Ovary (tissue), 9 donors: ENCODE data around the gene LETM1. TPM values are rescaled to one million over a fixed set of nuclear protein-coding genes. Genes with fewer than 3 reads are reported as not detected.

ENCODE experiments used
- DNase-seq, 5 donors: peaks; one replicate each; pipeline ENCODE4 v3.0.0-alpha.2; 2019 to 2020
- H3K27ac ChIP-seq, 2 donors: fragments of 200-600 bp; one replicate each; pipeline versions ENCODE4 v1.5.1 to v1.8.0; 2019 to 2022
- H3K27me3 ChIP-seq: fragments of 200-600 bp; one replicate; pipeline ENCODE4 v1.8.0; 2022
- H3K36me3 ChIP-seq: fragments of 200-600 bp; sonication (generic); one replicate; pipeline ENCODE4 v1.5.1; 2019
- H3K4me1 ChIP-seq: one replicate; pipeline ENCODE4 v1.8.1; 2013; ENCODE audit warnings: mild to moderate bottlenecking, moderate library complexity; ENCODE audit not compliant: insufficient read depth
- H3K4me3 ChIP-seq: fragments of 200-600 bp; sonication (generic); one replicate; pipeline ENCODE4 v1.5.1; 2017
- H3K9me3 ChIP-seq, 2 donors: fragments of 200-600 bp in 1 of 2; sonication (generic) in 1 of 2; one replicate each; pipeline versions ENCODE4 v1.5.1 to v1.8.1; 2013 to 2019; ENCODE audit warnings: mild to moderate bottlenecking in 1 of 2, moderate library complexity in 1 of 2
- CTCF ChIP-seq, 3 donors: fragments of 450-650 bp in 2 of 3; fragments of 200-600 bp in 1 of 3; IDR thresholded peaks; one replicate each; pipeline versions ENCODE4 v1.5.1 to v1.8.0; 2016 to 2022; ENCODE audit warnings: antibody characterized with exemption in 3 of 3, mild to moderate bottlenecking in 1 of 3
- EP300 ChIP-seq: sonication (generic); formaldehyde crosslinking; IDR thresholded peaks from one replicate; pipeline ENCODE4 v1.6.1; 2017; ENCODE audit warnings: antibody characterized with exemption
- POLR2A ChIP-seq: fragments of 450-650 bp; IDR thresholded peaks from one replicate; pipeline ENCODE4 v1.6.1; 2017; ENCODE audit warnings: antibody characterized with exemption, mild to moderate bottlenecking, moderate library complexity
- WGBS, 3 donors: extraction: QIAGEN DNeasy Blood & Tissue Kit in 1 of 3; methylation state at CpG; one replicate each; pipeline versions ENCODE4 v1.1.5 to v1.1.7; 2013 to 2017; 5-methylcytosine and 5-hydroxymethylcytosine counted together
- intact Hi-C, 4 donors: fragments of 100-400 bp; cut with DNase I; formaldehyde crosslinking; loops; one replicate each; pipeline versions ENCODE4 v1.11.0 to v1.15.1; 2022 to 2023
- polyA plus RNA-seq, 2 donors: library from polyadenylated mRNA; stranded (reverse); fragments of 200-250 nt in 1 of 2; fragments of 350-450 nt in 1 of 2; fragmentation: Illumina TruSeq in 1 of 2; extraction: RNeasy Lipid Tissue Mini Kit (QIAGEN cat#74804) in 1 of 2; gene quantifications; one replicate each; pipeline ENCODE4 v1.2.3, GENCODE V29; 2013 to 2014
- total RNA-seq, 7 donors: library from RNA; depleted of rRNA in 2 of 7; stranded (reverse); fragments of >200 nt in 2 of 7; fragmentation: NEBNext Ultra II Directional in 3 of 7; extraction: Animal tissue kit (Norgen Biotek cat#: 25700) in 3 of 7; gene quantifications; one replicate each; pipeline versions ENCODE4 v1.1.0 to v1.2.4, GENCODE V29; 2016 to 2023
- donor health status: DM: no; HTN: no; CAD: no; lungs with moderate emphysema.
- donor health status: DM: no; HTN: no; CAD: no.
- donor health status: Bipolar disorder and iron deficiency.
- donor health status: DM: yes; HTN: yes; CAD: no.
- donor health status: DM: no; HTN: no; CAD: no.
- donor health status: DM: yes; HTN: yes; CAD: no.

Gene LETM1
- total and polyA plus RNA-seq, 9 donors: 9.3 to 43.6 (median 30.5) TPM

GRCh38 chr4:1813915-1814314 lies 42.0 kb downstream of the LETM1 start:
- no peak overlapping the region for H3K27ac ChIP-seq
- no peak overlapping the region for H3K4me3 ChIP-seq
- intact Hi-C loops: no loop called here
- WGBS, 3 donors: 66 to 69% (median 69%) methylated on average over 9 of the region's 9 CpGs
- TF ChIP-seq CTCF (IDR thresholded peaks at IDR 0.05): no peak
- no peak for TF ChIP-seq POLR2A
- no peak for TF ChIP-seq EP300
- H3K27me3 ChIP-seq: no peaks in the 10 kb centered on the region
- H3K36me3 ChIP-seq: no peaks in the 10 kb centered on the region
- no peaks in the 10 kb centered on the region for H3K4me1 ChIP-seq
- DNase-seq: no peak
- no peaks in the 10 kb centered on the region for H3K9me3 ChIP-seq

- WGBS, 3 donors: 71 to 82% (median 72%) methylated on average over 9 of the region's 9 CpGs
- Histone ChIP-seq H3K9me3 (no peaks in the 10 kb centered on the region), H3K27me3 (no peaks in the 10 kb centered on the region), H3K36me3 (no peaks in the 10 kb centered on the region), H3K4me1 (no peaks in the 10 kb centered on the region), H3K4me3 (no peak overlapping the region), H3K27ac (no peak overlapping the region)
- intact Hi-C loops: no loop called here
- TF ChIP-seq CTCF (IDR thresholded peaks at IDR 0.05) (no peak), EP300 (no peak), POLR2A (no peak)
- DNase-seq: no peak
These were observed 42.7 kb downstream of the LETM1 start for GRCh38 chr4:1813231-1813630.

- H3K4me1 ChIP-seq: no peaks in the 10 kb centered on the region
- 71 to 84% (median 76%) methylated on average over 11 of the region's 11 CpGs for WGBS, 3 donors
- H3K4me3 ChIP-seq: no peak overlapping the region
- DNase-seq: no peak
- no peaks in the 10 kb centered on the region for H3K9me3 ChIP-seq
- no peak overlapping the region for H3K27ac ChIP-seq
- intact Hi-C loops: no loop called here
- H3K36me3 ChIP-seq: no peaks in the 10 kb centered on the region
- H3K27me3 ChIP-seq: no peaks in the 10 kb centered on the region
- TF ChIP-seq EP300 (no peak), POLR2A (no peak), CTCF (IDR thresholded peaks at IDR 0.05) (no peak)
These were observed 43.2 kb downstream of the LETM1 start for GRCh38 chr4:1812720-1813119.

- no peak for DNase-seq
- WGBS, 3 donors: 80 to 88% (median 86%) methylated on average over 6 to 10 of the region's 10 CpGs
- intact Hi-C loops: no loop called here
- H3K4me3 ChIP-seq: no peak overlapping the region
- no peaks in the 10 kb centered on the region for H3K36me3 ChIP-seq
- no peaks in the 10 kb centered on the region for H3K27me3 ChIP-seq
- H3K9me3 ChIP-seq: no peaks in the 10 kb centered on the region
- no peaks in the 10 kb centered on the region for H3K4me1 ChIP-seq
- no peak overlapping the region for H3K27ac ChIP-seq
- TF ChIP-seq POLR2A: no peak
- TF ChIP-seq CTCF (IDR thresholded peaks at IDR 0.05): no peak
- no peak for TF ChIP-seq EP300
These were observed 45.2 kb downstream of the LETM1 start for GRCh38 chr4:1810765-1811164.
